Lower lobe of right lung (tissue), 2 donors: ENCODE data around the gene HAUS6. TPM values are rescaled to one million over a fixed set of nuclear protein-coding genes. Genes with fewer than 3 reads are reported as not detected.

ENCODE experiments used
- ATAC-seq, 2 donors: fragments of 200-7000 bp; cut with Tn5 transposase; one replicate each; pipeline ENCODE4 v1.9.1; 2020 to 2022; ENCODE audit warnings: mild to moderate bottlenecking in 2 of 2, moderate library complexity in 2 of 2
- DNase-seq: peaks from one replicate; pipeline ENCODE4 v3.0.0-alpha.2; 2020
- H3K27ac ChIP-seq: fragments of 200-600 bp; one replicate; pipeline ENCODE4 v1.8.0; 2022
- H3K27me3 ChIP-seq: fragments of 200-600 bp; one replicate; pipeline ENCODE4 v1.8.0; 2022; ENCODE audit warnings: low read depth
- H3K36me3 ChIP-seq: fragments of 200-600 bp; one replicate; pipeline ENCODE4 v1.8.0; 2022; ENCODE audit warnings: mild to moderate bottlenecking
- H3K4me1 ChIP-seq: fragments of 200-600 bp; one replicate; pipeline ENCODE4 v1.8.0; 2022
- H3K4me3 ChIP-seq: fragments of 200-600 bp; one replicate; pipeline ENCODE4 v1.8.0; 2022; ENCODE audit warnings: mild to moderate bottlenecking
- H3K9me3 ChIP-seq: fragments of 200-600 bp; one replicate; pipeline ENCODE4 v1.8.0; 2022
- CTCF ChIP-seq: fragments of 200-600 bp; IDR thresholded peaks from one replicate; pipeline ENCODE4 v1.8.0; 2022; ENCODE audit warnings: antibody characterized with exemption, mild to moderate bottlenecking
- intact Hi-C: fragments of 100-400 bp; cut with DNase I; formaldehyde crosslinking; loops from one replicate; pipeline ENCODE4 v1.11.0; 2022
- total RNA-seq: library from RNA; stranded (reverse); fragmentation: NEBNext Ultra II Directional; extraction: Animal tissue kit (Norgen Biotek cat#: 25700); gene quantifications from one replicate; pipeline ENCODE4 v1.2.1, GENCODE V29; 2021
- donor health status: DM: no; HTN: yes; CAD: no; lungs with severe emphysema.

HAUS6 gene
- total RNA-seq, 1 donor from 2014 or later, result 7.5 TPM

GRCh38 chr9:19036611-19037010 lies 66.1 kb downstream of the HAUS6 start:
- Histone ChIP-seq H3K27ac (no peak overlapping the region), H3K4me1 (no peaks in the 10 kb centered on the region), H3K9me3 (no peaks in the 10 kb centered on the region), H3K4me3 (no peak overlapping the region), H3K27me3 (no peaks in the 10 kb centered on the region), H3K36me3 (no peaks in the 10 kb centered on the region)
- no peak for TF ChIP-seq CTCF
- DNase-seq (no peak), ATAC-seq (no peak)
- intact Hi-C loops, result no loop called here

GRCh38 chr9:19033015-19033414 lies 69.7 kb downstream of the HAUS6 start, which contains the start of gene SAXO1:
SAXO1 (minus strand) TSS chr9:19033209; CDS start chr9:19032908, 301 bp downstream.
- Histone ChIP-seq H3K36me3 (no peaks in the 10 kb centered on the region), H3K4me1 (no peaks in the 10 kb centered on the region), H3K27ac (no peak within 1 kb of the TSS), H3K27me3 (no peaks in the 10 kb centered on the region), H3K9me3 (no peaks in the 10 kb centered on the region), H3K4me3 (no peak within 1 kb of the TSS)
- TF ChIP-seq CTCF, result no peak
- DNase-seq (no peak), ATAC-seq (peak; percentile 24 to 34)
- intact Hi-C loops, result no loop called here

GRCh38 chr9:19032406-19032805 lies 70.3 kb downstream of the HAUS6 start:
- TF ChIP-seq CTCF, result no peak
- H3K4me1 ChIP-seq, result no peaks in the 10 kb centered on the region
- no peaks in the 10 kb centered on the region for H3K27me3 ChIP-seq
- H3K4me3 ChIP-seq, result no peak overlapping the region
- no peak for DNase-seq
- no peak for ATAC-seq
- no peaks in the 10 kb centered on the region for H3K9me3 ChIP-seq
- intact Hi-C loops, result no loop called here
- no peaks in the 10 kb centered on the region for H3K36me3 ChIP-seq
- H3K27ac ChIP-seq, result no peak overlapping the region

- Histone ChIP-seq H3K27me3 (no peaks in the 10 kb centered on the region), H3K4me3 (no peak overlapping the region), H3K4me1 (no peaks in the 10 kb centered on the region), H3K27ac (no peak overlapping the region), H3K36me3 (no peaks in the 10 kb centered on the region), H3K9me3 (no peaks in the 10 kb centered on the region)
- intact Hi-C loops, result no loop called here
- DNase-seq (no peak), ATAC-seq (no peak)
- TF ChIP-seq CTCF, result no peak
Measured at GRCh38 chr9:19030899-19031298, 71.8 kb downstream of the HAUS6 start.

GRCh38 chr9:19028835-19029451 lies 73.8 kb downstream of the HAUS6 start:
- TF ChIP-seq CTCF, result peak; percentile 79
- DNase-seq (no peak), ATAC-seq (peak; percentile 60 to 81)
- Histone ChIP-seq H3K27ac (no peak overlapping the region), H3K4me1 (no peaks in the 10 kb centered on the region), H3K9me3 (no peaks in the 10 kb centered on the region), H3K36me3 (no peaks in the 10 kb centered on the region), H3K27me3 (no peaks in the 10 kb centered on the region), H3K4me3 (no peak overlapping the region)
- intact Hi-C loops, result loop anchor here (10.0 kb wide), 1 partner anchor 774 kb away; no protein-coding TSS in a partner anchor
